OCI-LY7 (cell line): Measurements from ENCODE around the gene CACNA2D4. TPM values are rescaled to one million over a fixed set of nuclear protein-coding genes. Genes with fewer than 3 reads are reported as not detected.

Experiments
- BruUV-seq: library from RNA; stranded (reverse); fragments of 400-500 nt; replicated peaks from 2 replicates; lab custom pipeline; 2021; lab: Mats Ljungman, UMichigan
- CTCF ChIA-PET: fragments of 300-600 bp; sonication (Branson Sonifier 250); formaldehyde crosslinking; loops from one replicate; lab custom pipeline; 2022; ENCODE audit warnings: antibody characterized with exemption; ENCODE audit not compliant: unreplicated experiment; lab: Charles Lee
- POLR2A ChIA-PET: fragments of 300-600 bp; sonication (Branson Sonifier 250); formaldehyde crosslinking; loops from one replicate; lab custom pipeline; 2022; ENCODE audit warnings: antibody characterized with exemption; lab: Charles Lee
- DNase-seq: peaks from one replicate; pipeline ENCODE4 v3.0.0-alpha.2; 2015; ENCODE audit warnings: low spot score
- H2AFZ ChIP-seq: fragments of 200-600 bp; sonication (generic), shearing (Covaris generic); 2 replicates; pipeline ENCODE4 v1.6.1; 2014; ENCODE audit warnings: mild to moderate bottlenecking, antibody characterized with exemption, low read length, moderate library complexity
- H3K27ac ChIP-seq: fragments of 200-600 bp; sonication (generic); 2 replicates; pipeline ENCODE4 v1.5.1; 2014; ENCODE audit warnings: mixed run types, low read depth, mild to moderate bottlenecking, moderate library complexity, low read length, inconsistent platforms; ENCODE audit not compliant: poor library complexity, severe bottlenecking
- H3K36me3 ChIP-seq: fragments of 200-600 bp; sonication (generic); 2 replicates; pipeline ENCODE4 v1.6.1; 2014; ENCODE audit warnings: mild to moderate bottlenecking, antibody characterized with exemption, low read length, moderate library complexity, mixed read lengths; ENCODE audit not compliant: insufficient read depth
- H3K4me1 ChIP-seq: fragments of 200-600 bp; sonication (generic); 2 replicates; pipeline ENCODE4 v1.5.1; 2014; ENCODE audit warnings: mild to moderate bottlenecking, low read length; ENCODE audit not compliant: insufficient read depth, poor library complexity, severe bottlenecking
- H3K4me2 ChIP-seq: fragments of 200-600 bp; sonication (generic); 2 replicates; pipeline ENCODE4 v1.6.1; 2014; ENCODE audit warnings: mild to moderate bottlenecking, low read length
- H3K4me3 ChIP-seq: fragments of 200-600 bp; sonication (generic); 2 replicates; pipeline ENCODE4 v1.5.1; 2014; ENCODE audit warnings: mild to moderate bottlenecking, low read depth, low read length; ENCODE audit not compliant: poor library complexity, severe bottlenecking
- H3K79me2 ChIP-seq: fragments of 200-600 bp; sonication (generic); 2 replicates; pipeline ENCODE4 v1.6.1; 2016; ENCODE audit warnings: low read depth, mild to moderate bottlenecking, low read length, moderate library complexity, mixed read lengths; ENCODE audit not compliant: insufficient read depth
- H3K9me2 ChIP-seq: fragments of 200-600 bp; sonication (generic); 2 replicates; pipeline ENCODE4 v1.6.1; 2016; ENCODE audit warnings: mild to moderate bottlenecking, low read length, mixed read lengths; ENCODE audit not compliant: insufficient read depth
- H3K9me3 ChIP-seq: fragments of 200-600 bp; sonication (generic); 2 replicates; pipeline ENCODE4 v1.6.1; 2014; ENCODE audit warnings: mild to moderate bottlenecking, mixed run types, low read length, mixed read lengths
- H4K20me1 ChIP-seq: fragments of 200-600 bp; sonication (generic); 2 replicates; pipeline ENCODE4 v1.6.1; 2014; ENCODE audit warnings: mild to moderate bottlenecking, antibody characterized with exemption, low read length, moderate library complexity, mixed read lengths; ENCODE audit not compliant: insufficient read depth
- EZH2phosphoT487 ChIP-seq: fragments of 200-600 bp; sonication (generic); IDR thresholded peaks from 2 replicates; pipeline ENCODE4 v1.6.1; 2018; ENCODE audit warnings: low read depth, borderline replicate concordance, mild to moderate bottlenecking, mixed run types, antibody characterized with exemption, low read length, moderate library complexity, mixed read lengths
- intact Hi-C: fragments of 100-400 bp; cut with micrococcal nuclease; formaldehyde crosslinking; loops from one replicate; pipeline ENCODE4 v1.10.0; 2022; ENCODE audit not compliant: unreplicated experiment
- total RNA-seq, 2 experiments: library from RNA; depleted of rRNA in 1 of 2; stranded (reverse); fragments of >200 nt in 1 of 2; shearing (Covaris generic) in 1 of 2; gene quantifications; 2 replicates each; pipeline ENCODE4 v1.2.3, GENCODE V29; 2014 to 2022
- TF ChIP-seq, protein P1 (sequence below): fragments of 200-600 bp; sonication (generic); conservative IDR thresholded peaks from 2 replicates; pipeline ENCODE4 v1.5.1; 2014; ENCODE audit warnings: mild to moderate bottlenecking, antibody characterized with exemption, low read length, moderate library complexity, mixed read lengths

The CACNA2D4 gene
- total RNA-seq, 2 experiments from 2014 or later, result 0.13 TPM; not detected in 1

DNA sequence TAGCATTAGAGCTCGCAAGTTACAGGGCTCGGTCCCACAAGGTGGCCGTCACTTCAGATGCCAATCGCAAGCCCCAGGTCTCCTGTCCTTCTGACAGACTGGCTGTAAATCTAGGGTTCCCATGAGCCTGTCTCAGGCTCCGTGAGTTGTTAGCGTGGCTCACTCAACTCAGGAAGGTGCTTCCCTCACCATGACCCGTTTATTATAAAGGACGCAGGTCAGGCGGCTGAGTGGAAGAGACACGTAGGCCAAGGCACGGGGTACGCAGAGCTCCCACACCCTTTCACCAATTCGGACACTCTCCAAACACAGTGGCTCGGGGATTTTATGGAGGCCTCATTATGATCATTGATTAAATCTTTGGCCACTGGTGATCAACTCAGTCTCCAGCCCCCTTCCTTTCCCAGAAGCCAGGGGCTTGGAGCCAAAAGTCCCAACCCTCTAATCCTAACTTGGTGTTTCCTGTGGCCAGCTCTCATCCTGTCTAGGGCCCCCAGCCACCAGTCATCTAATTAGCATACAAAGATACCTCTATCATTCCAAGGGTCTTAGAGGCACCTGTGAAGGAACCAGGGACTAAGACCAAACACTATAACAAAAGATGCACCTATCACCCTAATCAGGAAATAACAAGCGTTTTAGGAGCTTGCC is 123.9 kb downstream of the CACNA2D4 start:
- intact Hi-C loops, result loop anchor here (10.0 kb wide), 1 partner anchor 490 kb away; no protein-coding TSS in a partner anchor
- Histone ChIP-seq H2AFZ (no peak overlapping the region), H3K4me3 (no peak overlapping the region), H3K27ac (no peak overlapping the region), H3K4me1 (peaks cover 31% of the 10 kb centered on the region), H3K79me2 (no peaks in the 10 kb centered on the region), H3K9me2 (no peaks in the 10 kb centered on the region), H3K9me3 (no peaks in the 10 kb centered on the region), H3K4me2 (no peak overlapping the region), H3K36me3 (no peaks in the 10 kb centered on the region), H4K20me1 (no peaks in the 10 kb centered on the region)
- no TSS peak for BruUV-seq
- no peak for TF ChIP-seq EZH2phosphoT487
- TF ChIP-seq, protein P1, sequence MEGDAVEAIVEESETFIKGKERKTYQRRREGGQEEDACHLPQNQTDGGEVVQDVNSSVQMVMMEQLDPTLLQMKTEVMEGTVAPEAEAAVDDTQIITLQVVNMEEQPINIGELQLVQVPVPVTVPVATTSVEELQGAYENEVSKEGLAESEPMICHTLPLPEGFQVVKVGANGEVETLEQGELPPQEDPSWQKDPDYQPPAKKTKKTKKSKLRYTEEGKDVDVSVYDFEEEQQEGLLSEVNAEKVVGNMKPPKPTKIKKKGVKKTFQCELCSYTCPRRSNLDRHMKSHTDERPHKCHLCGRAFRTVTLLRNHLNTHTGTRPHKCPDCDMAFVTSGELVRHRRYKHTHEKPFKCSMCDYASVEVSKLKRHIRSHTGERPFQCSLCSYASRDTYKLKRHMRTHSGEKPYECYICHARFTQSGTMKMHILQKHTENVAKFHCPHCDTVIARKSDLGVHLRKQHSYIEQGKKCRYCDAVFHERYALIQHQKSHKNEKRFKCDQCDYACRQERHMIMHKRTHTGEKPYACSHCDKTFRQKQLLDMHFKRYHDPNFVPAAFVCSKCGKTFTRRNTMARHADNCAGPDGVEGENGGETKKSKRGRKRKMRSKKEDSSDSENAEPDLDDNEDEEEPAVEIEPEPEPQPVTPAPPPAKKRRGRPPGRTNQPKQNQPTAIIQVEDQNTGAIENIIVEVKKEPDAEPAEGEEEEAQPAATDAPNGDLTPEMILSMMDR, result no peak
- POLR2A ChIA-PET, result no interaction called here
- DNase-seq, result no peak
- CTCF ChIA-PET, result interaction anchor here (0.6 kb wide), 1 partner anchor 139 kb away, joined by 3 read pairs; no protein-coding TSS in a partner anchor

DNA sequence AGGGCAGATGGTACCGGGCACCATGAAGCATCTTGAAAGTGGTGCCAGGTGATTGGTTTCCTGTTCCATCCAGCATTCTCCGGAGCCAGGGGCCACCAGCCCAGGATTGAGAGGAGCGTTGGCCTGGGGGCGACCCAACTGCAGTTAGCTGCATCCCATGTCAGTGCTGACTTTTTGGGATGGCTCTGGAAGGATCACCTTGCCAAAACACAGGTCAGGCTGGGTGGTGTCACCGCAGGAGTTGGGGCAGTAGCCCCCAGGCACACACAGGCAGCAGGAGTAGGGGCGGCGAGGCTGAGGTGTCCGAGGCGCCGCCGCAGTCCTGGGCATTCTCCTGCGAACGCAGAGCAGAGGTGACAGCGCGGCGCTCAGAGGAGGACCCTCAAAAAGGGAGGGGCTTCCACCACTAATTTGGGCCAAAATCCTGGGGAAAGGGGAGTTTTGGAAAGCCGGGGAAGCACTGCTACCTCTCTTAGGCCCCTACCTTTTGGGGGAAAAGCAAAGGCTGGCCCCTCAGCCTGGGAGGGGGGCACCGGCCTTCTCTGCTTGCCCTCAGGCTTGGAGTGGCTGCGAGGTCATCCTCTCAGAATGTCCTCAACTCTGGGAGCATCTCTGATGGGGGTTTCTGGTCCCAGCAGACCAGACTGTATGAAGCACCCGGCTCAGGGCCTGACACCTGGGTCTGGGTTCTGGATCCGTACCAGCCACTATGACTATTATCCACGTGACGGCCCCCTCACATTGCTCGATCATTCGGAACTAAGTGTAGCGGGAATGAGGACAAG is 124.8 kb downstream of the CACNA2D4 start:
- peaks cover 31% of the 10 kb centered on the region for H3K4me1 ChIP-seq
- H3K36me3 ChIP-seq, result no peaks in the 10 kb centered on the region
- H3K4me3 ChIP-seq, result no peak overlapping the region
- no peaks in the 10 kb centered on the region for H3K79me2 ChIP-seq
- H4K20me1 ChIP-seq, result no peaks in the 10 kb centered on the region
- H3K4me2 ChIP-seq, result no peak overlapping the region
- H3K9me2 ChIP-seq, result no peaks in the 10 kb centered on the region
- ChIA-PET POLR2A (no interaction called here), CTCF (no interaction called here)
- DNase-seq, result no peak
- TF ChIP-seq, protein P1, result no peak
- TF ChIP-seq EZH2phosphoT487, result no peak
- intact Hi-C loops, result loop anchor here (10.0 kb wide), 1 partner anchor 491 kb away; no protein-coding TSS in a partner anchor
- no TSS peak for BruUV-seq
- no peaks in the 10 kb centered on the region for H3K9me3 ChIP-seq
- H2AFZ ChIP-seq, result no peak overlapping the region
- no peak overlapping the region for H3K27ac ChIP-seq
